ENCODE results near the gene PHF19. TPM values are rescaled to one million over a fixed set of nuclear protein-coding genes. Genes with fewer than 3 reads are reported as not detected.

Gene PHF19
- total RNA-seq, 4 donors from 2014 or later, result 11.5 to 22.1 (median 17.8) TPM

GRCh38 chr9:120917929-120918762, 41.2 kb upstream of the PHF19 start:
- no peak overlapping the region for H3K4me3 ChIP-seq (ENCODE audit: low read depth, poor library complexity, severe bottlenecking)
- intact Hi-C loops (cut with DNase I; ENCODE audit: low total_unique reads), result no loop called here

GRCh38 chr9:120916991-120917880, 40.2 kb upstream of the PHF19 start:
- DNase-seq (ENCODE audit: low spot score in 2 of 2), result no peak
- no peak for TF ChIP-seq POLR2A (IDR thresholded peaks at IDR 0.05)
- no peak for TF ChIP-seq CTCF (IDR thresholded peaks at IDR 0.05)
- no peak overlapping the region for H3K4me3 ChIP-seq (ENCODE audit: low read depth, poor library complexity, severe bottlenecking)
- 82 to 85% methylated on average over 8 of the region's 8 CpGs for whole genome bisulfite sequencing, 2 donors
- intact Hi-C loops (cut with DNase I; ENCODE audit: low total_unique reads), result no loop called here

More at GRCh38 chr9:120917929-120918762, 41.2 kb upstream of the PHF19 start:
- 93 to 97% methylated on average over 4 of the region's 4 CpGs for WGBS, 2 donors
- TF ChIP-seq POLR2A (IDR thresholded peaks at IDR 0.05) (no peak), CTCF (IDR thresholded peaks at IDR 0.05) (no peak)
- DNase-seq (ENCODE audit: low spot score in 2 of 2), result no peak

- DNase-seq (ENCODE audit: low spot score in 2 of 2), result peak; percentile 83 to 95
- 23 to 34% methylated on average over 3 of the region's 3 CpGs for WGBS, 2 donors
- H3K4me3 ChIP-seq (ENCODE audit: low read depth, poor library complexity, severe bottlenecking), result no peak overlapping the region
- intact Hi-C loops (cut with DNase I; ENCODE audit: low total_unique reads), result no loop called here
- TF ChIP-seq CTCF (IDR thresholded peaks at IDR 0.05), result no peak
- TF ChIP-seq POLR2A (IDR thresholded peaks at IDR 0.05), result no peak
Observed at GRCh38 chr9:120916588-120916987, 39.6 kb upstream of the PHF19 start.

GRCh38 chr9:120915854-120916470, 39.0 kb upstream of the PHF19 start:
- intact Hi-C loops (cut with DNase I; ENCODE audit: low total_unique reads), result no loop called here
- H3K4me3 ChIP-seq (ENCODE audit: low read depth, poor library complexity, severe bottlenecking), result no peak overlapping the region
- no peak for DNase-seq (ENCODE audit: low spot score in 2 of 2)
- WGBS, 2 donors, result 60 to 67% methylated on average over 5 of the region's 5 CpGs
- TF ChIP-seq CTCF (IDR thresholded peaks at IDR 0.05), result no peak
- TF ChIP-seq POLR2A (IDR thresholded peaks at IDR 0.05), result no peak

- H3K4me3 ChIP-seq (ENCODE audit: low read depth, poor library complexity, severe bottlenecking), result no peak overlapping the region
- intact Hi-C loops (cut with DNase I; ENCODE audit: low total_unique reads), result no loop called here
- no peak for TF ChIP-seq CTCF (IDR thresholded peaks at IDR 0.05)
- no peak for TF ChIP-seq POLR2A (IDR thresholded peaks at IDR 0.05)
- no peak for DNase-seq (ENCODE audit: low spot score in 2 of 2)
- WGBS, 2 donors, result 84 to 93% methylated on average over 6 of the region's 6 CpGs
Observed at GRCh38 chr9:120914953-120915352, 38.0 kb upstream of the PHF19 start.

Measured in lower leg skin (tissue), 4 donors.